ENCODE data around the gene ZNF33B.

- no peak for TF ChIP-seq CTCF (IDR thresholded peaks at IDR 0.05)
- TF ChIP-seq POLR2A (IDR thresholded peaks at IDR 0.05): no peak
- TF ChIP-seq POLR2AphosphoS5 (IDR thresholded peaks at IDR 0.05): no peak
- TF ChIP-seq EP300 (IDR thresholded peaks at IDR 0.05): no peak
These were observed 86.7 kb downstream of the ZNF33B start for GRCh38 chr10:42551582-42552187.

Measured in suprapubic skin (tissue), 4 donors.